GM12874 (cell line): ENCODE data around the gene MAGI1.

Experiments
- TF ChIP-seq, protein P1 (sequence below): IDR thresholded peaks from 2 replicates; pipeline ENCODE4 v1.5.1; 2011; ENCODE audit warnings: low read depth, mild to moderate bottlenecking, control low read depth, low read length, moderate library complexity; ENCODE audit not compliant: insufficient read depth

MAGI1 gene

DNA sequence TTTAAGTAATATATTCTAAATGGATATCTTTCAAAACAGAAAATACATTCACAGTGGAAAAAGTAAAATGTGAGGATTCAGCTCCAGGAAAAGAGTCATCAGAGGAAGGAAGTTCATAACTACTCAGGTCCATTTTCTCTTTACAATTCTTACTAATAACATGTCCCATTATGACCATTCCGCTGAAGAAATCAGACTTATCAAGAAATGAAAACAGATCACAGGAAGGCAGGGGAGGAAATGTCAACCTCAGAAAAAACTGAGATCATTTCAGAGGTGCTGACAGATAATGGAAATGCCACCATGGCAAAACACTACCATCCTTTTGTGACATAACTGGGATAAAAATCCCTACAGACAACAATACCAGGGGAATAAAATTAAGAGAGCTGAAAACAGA lies 139.5 kb downstream of the MAGI1 start:
- TF ChIP-seq, protein P1, sequence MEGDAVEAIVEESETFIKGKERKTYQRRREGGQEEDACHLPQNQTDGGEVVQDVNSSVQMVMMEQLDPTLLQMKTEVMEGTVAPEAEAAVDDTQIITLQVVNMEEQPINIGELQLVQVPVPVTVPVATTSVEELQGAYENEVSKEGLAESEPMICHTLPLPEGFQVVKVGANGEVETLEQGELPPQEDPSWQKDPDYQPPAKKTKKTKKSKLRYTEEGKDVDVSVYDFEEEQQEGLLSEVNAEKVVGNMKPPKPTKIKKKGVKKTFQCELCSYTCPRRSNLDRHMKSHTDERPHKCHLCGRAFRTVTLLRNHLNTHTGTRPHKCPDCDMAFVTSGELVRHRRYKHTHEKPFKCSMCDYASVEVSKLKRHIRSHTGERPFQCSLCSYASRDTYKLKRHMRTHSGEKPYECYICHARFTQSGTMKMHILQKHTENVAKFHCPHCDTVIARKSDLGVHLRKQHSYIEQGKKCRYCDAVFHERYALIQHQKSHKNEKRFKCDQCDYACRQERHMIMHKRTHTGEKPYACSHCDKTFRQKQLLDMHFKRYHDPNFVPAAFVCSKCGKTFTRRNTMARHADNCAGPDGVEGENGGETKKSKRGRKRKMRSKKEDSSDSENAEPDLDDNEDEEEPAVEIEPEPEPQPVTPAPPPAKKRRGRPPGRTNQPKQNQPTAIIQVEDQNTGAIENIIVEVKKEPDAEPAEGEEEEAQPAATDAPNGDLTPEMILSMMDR = no peak

DNA sequence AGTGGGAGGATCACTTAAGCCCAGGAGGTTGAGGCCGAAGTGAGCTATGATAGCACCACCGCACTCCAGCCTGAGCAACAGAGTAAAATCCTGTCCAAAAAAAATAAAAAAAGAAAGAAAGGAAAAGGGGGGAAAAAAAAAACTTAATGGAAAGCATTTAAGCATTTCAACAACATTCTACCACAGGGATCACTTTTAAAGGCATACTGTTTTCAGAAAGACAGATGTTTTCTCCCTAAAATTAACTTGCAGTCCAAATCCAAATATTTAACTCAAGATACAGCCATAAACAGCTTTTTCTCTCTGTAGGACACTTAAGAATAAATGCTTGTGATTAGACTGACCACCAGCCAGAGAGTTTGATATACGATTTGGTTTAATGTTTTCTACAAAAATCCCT lies 141.0 kb downstream of the MAGI1 start:
- TF ChIP-seq, protein P1 = no peak

DNA sequence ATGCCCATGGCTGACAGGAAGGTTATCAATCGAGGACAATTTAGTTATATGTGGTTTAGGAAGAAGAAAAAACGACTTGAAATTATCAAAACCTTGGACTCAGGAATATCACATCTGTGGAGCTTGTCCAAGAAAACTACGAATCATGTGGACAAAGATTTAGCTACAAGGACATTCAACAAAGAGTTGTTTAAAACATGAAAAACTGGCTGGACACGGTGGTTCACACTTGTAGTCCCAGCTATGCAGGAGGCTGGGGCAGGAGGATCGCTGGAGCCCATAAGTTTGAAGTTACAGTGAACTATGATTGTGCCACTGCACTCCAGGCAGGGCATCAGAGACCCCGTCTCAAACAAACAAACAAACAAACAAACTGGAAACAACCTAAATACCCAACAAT lies 142.4 kb downstream of the MAGI1 start:
- TF ChIP-seq, protein P1 = no peak

DNA sequence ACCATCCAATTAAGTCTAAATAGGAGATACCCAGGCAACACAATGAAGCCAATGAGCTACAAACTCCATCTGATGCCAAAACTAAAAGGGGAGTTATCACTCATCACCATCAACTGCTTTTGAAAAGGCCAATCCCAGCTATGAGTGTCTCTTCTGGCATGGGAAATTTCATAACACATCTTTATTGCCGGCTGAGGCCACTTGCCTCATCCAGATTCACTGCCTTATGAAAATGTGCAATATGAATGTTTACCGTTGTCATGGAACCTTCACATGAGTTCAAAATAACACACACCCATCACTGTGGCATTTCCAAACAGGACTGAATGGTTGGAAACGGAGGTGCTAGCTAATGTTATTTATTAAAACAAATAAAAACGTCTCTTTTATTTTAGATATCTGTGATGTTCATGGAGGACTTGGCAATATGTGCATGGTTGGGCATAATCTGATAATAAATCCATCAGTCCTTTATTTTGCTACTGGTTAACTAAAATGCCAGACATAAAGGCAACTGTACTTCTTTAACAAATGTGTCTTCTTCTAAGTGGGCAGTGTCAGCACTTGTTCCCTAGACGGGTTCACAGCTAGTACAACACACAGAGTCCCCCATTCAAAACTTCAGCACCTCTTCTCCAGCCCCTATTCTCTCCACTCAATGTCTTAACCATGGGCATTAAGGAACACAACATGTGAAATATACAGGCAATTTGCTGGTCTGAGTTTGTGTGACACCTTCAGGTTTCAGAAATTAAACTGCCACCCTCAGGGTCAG lies 143.9 kb downstream of the MAGI1 start:
- TF ChIP-seq, protein P1 = no peak

DNA sequence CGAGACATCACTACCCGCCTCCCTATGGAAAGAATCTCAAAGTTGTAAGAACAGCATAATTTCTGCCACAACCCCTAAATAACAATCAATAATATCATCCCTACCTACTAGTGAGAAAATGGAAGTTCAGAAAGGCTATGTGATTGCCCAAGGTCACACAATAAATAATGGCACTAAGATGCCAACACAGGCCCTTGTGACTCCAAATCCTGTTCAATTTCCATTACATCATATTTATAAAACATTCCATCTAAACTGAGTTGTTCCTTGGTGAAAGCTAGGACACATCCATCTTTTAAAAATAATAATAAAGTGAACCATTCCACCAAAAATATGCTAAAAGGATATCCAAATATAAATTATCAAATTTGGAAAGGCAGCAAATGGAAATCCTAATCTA lies 144.6 kb downstream of the MAGI1 start:
- TF ChIP-seq, protein P1 = no peak

DNA sequence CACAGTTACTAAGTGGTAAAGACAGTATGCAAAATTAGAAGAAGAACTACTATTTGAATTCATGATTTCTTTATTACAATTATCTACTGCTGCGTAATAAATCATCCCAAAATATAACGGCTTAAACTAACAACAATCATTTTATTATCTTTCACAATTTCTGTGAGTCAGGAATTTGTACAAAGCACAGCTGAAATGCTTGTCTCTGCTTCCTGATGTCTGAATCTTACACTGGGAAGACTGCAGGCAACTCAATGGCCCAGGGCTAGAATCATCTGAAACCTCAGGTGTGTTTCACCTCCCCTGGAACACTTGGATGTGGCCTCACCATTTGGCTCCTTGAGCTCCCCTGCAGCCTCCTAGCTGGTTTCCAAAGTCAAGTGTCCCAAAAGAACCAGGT lies 145.1 kb downstream of the MAGI1 start:
- TF ChIP-seq, protein P1 = no peak

DNA sequence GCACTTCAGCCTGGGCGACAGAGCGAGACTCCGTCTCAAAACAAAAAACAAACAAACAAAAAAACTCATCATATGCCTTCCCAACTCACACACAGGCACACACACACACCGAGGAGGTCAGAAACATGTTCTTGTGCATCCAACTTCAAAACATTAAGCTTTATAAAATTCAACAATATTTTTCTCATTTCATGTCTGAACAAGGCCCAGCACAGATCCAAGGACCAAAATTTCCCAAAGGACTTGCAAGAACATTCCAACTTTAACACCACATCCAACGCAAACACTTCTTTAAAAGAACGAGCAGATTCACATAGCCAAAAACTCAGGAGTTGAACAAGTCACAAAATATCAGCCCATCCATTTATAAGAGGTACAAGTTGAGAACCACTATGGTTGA lies 148.4 kb downstream of the MAGI1 start:
- TF ChIP-seq, protein P1 = no peak

DNA sequence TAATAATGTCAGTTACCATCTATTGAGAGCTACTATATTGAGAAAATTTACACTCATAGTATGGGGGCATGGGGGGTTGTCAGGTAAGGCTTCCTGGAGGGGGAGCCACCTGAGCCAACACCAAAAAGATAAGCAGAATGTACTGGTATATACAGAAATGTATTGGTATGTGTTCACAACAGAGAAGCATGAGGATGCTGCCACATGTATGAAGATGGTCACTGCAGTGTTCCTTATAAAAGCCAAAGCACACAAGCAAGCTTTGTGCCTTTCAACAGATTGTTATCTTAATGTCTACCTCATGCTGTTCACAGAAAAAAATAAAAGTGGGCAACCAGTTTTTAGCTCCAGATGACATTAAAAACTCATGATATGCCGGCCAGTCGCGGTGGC lies 149.0 kb downstream of the MAGI1 start:
- TF ChIP-seq, protein P1 = no peak
